T-helper 2 cell treated with Interferon-gamma antibody and Interleukin-4, amounts not matched to agents 5 μg/mL and 100 μg/mL, for 36 hours (primary cell): ENCODE results near the gene PLXNA4.

Source experiments
- DNase-seq: peaks from one replicate; pipeline ENCODE4 v3.0.0; 2021; ENCODE audit warnings: low spot score
- H3K27ac Mint-ChIP-seq: one replicate; pipeline ENCODE4 v1.8.0; 2021; ENCODE audit warnings: mild to moderate bottlenecking, mixed read lengths
- H3K27me3 Mint-ChIP-seq: one replicate; pipeline ENCODE4 v1.8.0; 2021; ENCODE audit warnings: low read depth, mixed read lengths
- H3K36me3 Mint-ChIP-seq: one replicate; pipeline ENCODE4 v1.8.0; 2021; ENCODE audit warnings: low read depth, mixed read lengths
- H3K4me1 Mint-ChIP-seq: one replicate; pipeline ENCODE4 v1.8.0; 2021; ENCODE audit warnings: low read depth, mixed read lengths
- H3K4me3 Mint-ChIP-seq: one replicate; pipeline ENCODE4 v1.8.0; 2022; ENCODE audit warnings: mild to moderate bottlenecking, moderate library complexity, mixed read lengths
- H3K9me3 Mint-ChIP-seq: one replicate; pipeline ENCODE4 v1.8.0; 2021; ENCODE audit warnings: mixed read lengths

The PLXNA4 gene

DNA sequence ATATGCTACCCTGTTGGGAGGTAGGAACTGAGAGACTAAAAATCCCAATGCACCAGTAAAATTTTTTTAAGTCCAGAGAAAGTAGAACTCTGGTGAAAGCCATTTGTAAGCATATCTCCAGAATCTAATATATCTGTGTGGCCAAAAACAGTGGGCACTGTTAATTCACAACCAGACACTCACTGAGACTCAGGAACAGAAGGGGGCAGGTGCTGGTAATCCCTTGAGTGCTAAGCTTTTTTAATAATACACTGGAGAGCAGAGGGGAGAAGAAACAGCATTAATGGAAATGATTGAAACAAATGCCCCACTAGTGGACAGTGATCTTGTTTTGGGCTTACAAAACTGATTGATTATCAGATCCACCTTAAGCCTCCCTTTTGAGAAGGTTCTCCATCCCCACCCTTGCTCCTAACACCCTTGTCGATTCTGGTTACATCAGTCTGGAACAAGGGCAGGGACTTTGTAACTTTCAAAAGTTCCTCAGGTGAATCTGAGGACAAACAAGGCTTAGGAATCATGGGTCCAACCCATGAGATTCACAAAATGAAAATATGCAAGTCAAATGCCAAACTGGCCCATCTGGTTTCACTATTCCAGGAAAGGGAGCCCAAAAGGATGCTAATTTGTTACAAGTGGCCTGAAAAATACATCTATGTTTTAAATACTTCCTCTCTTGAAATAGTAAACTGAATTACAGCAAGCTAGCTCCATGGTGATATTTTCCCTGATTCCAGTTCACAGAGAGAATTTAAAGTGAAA lies 29.7 kb downstream of the PLXNA4 start:
- H3K9me3 Mint-ChIP-seq: peaks cover 15% of the 10 kb centered on the region
- peaks cover 20% of the 10 kb centered on the region for H3K36me3 Mint-ChIP-seq
- H3K27ac Mint-ChIP-seq: no peak overlapping the region
- no peak for DNase-seq
- peaks cover 27% of the 10 kb centered on the region for H3K27me3 Mint-ChIP-seq
- no peak overlapping the region for H3K4me3 Mint-ChIP-seq
- H3K4me1 Mint-ChIP-seq: peaks cover 14% of the 10 kb centered on the region

DNA sequence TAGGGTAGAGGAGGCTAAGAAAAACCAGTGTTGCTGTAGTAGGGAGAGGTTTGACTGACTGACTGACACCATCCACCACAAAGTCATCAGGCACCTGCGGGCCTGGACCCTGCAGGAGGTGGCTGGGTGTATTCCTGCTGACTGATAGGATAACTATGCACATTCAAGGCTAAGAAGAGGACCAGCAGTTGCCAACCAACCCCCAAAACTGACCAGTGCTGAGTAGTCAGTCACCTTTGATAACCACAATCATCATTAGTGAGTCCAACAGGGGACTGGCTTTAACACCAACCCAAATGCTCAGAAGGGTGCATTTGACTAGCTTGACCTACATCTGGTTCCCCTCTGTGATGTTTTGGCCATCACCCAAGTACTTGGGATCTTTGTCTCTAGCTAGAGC lies 30.5 kb downstream of the PLXNA4 start:
- Mint-ChIP-seq H3K27ac (no peak overlapping the region), H3K9me3 (peaks cover 7% of the 10 kb centered on the region), H3K27me3 (peaks cover 29% of the 10 kb centered on the region), H3K4me3 (no peak overlapping the region), H3K36me3 (peaks cover 16% of the 10 kb centered on the region), H3K4me1 (peaks cover 17% of the 10 kb centered on the region)
- no peak for DNase-seq

DNA sequence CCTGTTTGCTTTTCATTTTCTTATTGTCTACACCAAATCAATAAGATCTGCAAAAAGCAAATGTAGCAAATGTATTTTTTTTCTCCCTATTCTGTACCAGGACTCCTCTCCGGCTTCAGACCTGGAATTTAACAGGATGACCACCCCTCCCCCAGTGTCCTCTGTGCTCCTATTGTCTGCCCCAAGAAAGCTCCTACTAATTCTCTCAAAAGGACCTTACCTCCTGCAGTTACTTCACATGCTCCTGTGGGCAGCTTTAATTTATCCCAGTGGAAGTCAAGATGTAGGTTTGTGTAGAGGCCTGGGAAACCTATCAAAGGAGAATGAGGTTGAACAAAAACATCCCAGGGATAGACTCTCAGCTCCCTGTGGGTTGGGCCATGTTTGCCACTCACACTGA lies 31.3 kb downstream of the PLXNA4 start:
- Mint-ChIP-seq H3K4me3 (no peak overlapping the region), H3K27ac (no peak overlapping the region), H3K27me3 (peaks cover 27% of the 10 kb centered on the region), H3K36me3 (peaks cover 14% of the 10 kb centered on the region), H3K9me3 (peaks cover 4% of the 10 kb centered on the region), H3K4me1 (peaks cover 17% of the 10 kb centered on the region)
- no peak for DNase-seq

DNA sequence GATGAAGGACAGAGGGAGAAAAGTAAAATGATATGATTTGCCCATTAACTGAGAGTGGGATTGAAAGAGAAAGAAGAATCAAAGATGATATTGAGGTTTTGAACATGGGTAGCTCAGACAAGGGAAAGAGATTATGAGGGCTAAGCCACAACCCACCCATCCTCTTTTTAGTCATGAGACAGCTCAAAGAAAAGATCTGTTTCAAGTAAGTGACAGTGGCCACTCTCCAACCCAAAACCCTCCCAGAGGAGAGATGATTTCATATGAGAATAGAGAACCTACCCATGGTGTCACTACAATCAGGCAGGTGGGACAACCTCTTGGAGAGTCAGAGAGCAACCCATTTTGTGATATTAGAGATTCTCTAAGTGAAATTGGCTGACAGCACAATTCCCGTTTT lies 32.2 kb downstream of the PLXNA4 start:
- Mint-ChIP-seq H3K36me3 (peaks cover 14% of the 10 kb centered on the region), H3K4me1 (peaks cover 17% of the 10 kb centered on the region), H3K27me3 (peaks cover 27% of the 10 kb centered on the region), H3K27ac (no peak overlapping the region), H3K4me3 (no peak overlapping the region), H3K9me3 (no peaks in the 10 kb centered on the region)
- no peak for DNase-seq

DNA sequence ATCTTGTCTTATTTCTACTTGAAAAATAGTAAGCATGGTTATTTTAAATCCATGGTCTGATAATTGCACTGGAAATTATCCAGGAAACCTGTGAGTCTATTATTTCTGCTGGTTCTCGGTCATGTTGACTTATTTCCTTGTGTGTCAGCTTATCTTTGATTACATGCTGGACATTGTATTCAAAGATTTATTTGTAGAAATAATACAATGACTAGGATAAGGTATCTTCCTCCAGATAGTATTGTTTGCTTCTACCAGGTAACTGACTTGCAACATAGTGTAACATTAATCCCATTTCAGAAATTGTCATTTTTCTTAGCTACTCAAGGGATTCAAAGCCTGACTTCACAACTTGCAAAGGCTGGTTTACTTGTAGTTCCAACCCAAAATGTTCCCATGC lies 33.4 kb downstream of the PLXNA4 start:
- no peak overlapping the region for H3K4me3 Mint-ChIP-seq
- H3K27me3 Mint-ChIP-seq: peaks cover 26% of the 10 kb centered on the region
- H3K4me1 Mint-ChIP-seq: peaks cover 17% of the 10 kb centered on the region
- DNase-seq: no peak
- no peak overlapping the region for H3K27ac Mint-ChIP-seq
- H3K36me3 Mint-ChIP-seq: peaks cover 14% of the 10 kb centered on the region
- no peaks in the 10 kb centered on the region for H3K9me3 Mint-ChIP-seq

DNA sequence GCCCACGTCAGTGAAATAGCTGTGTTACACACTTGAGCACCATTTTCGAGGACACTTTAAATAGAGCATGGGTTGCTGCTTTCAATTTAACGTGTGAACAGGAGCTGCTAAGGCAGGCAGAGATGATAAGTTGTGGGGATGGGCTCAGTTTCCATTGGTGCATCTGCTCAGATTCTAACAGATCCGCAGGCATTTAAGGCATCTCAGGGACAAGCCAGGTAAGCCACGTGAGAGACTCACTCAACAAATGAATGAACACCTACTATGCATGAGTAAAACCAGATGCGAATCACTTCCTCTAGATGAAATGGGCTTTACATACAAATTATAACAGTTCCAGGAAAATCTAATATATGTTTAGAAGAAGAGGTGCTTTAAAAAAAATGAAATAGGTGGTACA lies 34.6 kb downstream of the PLXNA4 start:
- H3K27ac Mint-ChIP-seq: no peak overlapping the region
- H3K4me1 Mint-ChIP-seq: peaks cover 20% of the 10 kb centered on the region
- peaks cover 26% of the 10 kb centered on the region for H3K27me3 Mint-ChIP-seq
- peaks cover 14% of the 10 kb centered on the region for H3K36me3 Mint-ChIP-seq
- no peaks in the 10 kb centered on the region for H3K9me3 Mint-ChIP-seq
- no peak for DNase-seq
- H3K4me3 Mint-ChIP-seq: no peak overlapping the region

DNA sequence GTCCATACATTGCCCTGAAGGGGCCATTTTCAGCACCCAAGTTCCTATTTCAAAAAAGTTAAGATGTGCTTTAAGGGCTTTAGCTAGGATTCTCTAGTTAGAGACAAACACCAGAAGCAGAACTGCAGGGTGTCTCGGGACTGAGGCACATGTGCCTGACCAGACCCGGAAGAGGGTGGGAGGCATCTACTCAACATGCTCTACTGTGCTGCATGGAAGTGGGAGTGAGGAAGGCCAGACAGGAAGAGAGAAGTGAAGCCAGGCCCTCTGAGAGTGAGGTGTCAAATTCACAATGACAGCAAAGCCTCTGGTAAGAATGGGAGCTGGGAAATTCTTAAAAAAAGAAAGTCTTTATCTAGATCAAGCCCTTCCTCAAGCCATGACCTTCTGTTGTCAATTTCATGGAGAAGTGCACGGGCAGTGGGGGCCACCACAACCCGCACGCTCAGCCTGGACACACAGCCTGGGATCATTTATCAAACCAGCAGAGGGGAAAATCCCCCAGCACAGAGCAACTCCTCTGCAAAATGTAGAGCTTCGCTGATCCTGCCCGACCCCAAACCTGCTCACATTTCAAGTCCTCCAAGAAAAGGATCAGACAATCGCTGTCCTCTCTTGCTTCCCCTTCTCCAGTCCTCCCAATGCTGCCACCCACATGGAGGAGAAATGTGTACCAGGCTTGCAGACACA lies 38.7 kb downstream of the PLXNA4 start:
- no peak overlapping the region for H3K27ac Mint-ChIP-seq
- no peaks in the 10 kb centered on the region for H3K9me3 Mint-ChIP-seq

DNA sequence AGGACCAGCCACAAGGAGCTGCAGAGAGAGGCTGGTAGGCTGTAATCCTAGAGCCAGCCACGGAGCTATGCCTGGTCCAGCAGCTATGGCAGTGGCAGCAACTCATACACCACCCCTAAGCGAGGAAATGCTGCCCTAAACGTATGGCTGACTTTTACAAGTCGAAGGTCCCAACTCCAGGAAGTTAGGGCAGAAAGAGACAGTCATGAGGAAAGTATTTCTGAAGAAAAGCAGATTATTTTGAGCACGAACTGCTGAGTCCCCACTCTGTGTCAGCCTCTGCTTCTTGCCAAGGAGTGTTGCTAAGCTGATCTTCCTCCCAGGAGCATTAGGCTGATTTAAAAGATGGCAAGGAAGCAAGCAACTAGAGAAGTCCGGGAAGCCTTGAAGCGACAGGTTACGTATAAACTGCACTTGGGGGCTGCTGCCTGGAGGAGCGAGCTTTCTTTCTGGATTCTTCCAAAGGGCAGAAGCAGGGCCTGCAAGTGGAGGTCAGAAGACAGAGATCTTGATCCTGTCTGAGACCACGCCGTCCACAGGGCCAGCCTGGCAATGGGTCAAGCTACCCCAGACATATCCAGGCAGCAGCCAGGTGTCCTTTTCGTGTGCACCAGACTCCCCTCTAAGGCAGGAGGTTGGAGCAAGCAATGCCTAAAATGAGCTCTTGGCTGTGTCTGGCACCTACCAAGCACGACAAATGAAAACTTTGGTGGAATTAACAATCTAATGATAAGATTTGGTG lies 39.4 kb downstream of the PLXNA4 start:
- no peak overlapping the region for H3K27ac Mint-ChIP-seq

More for the DNA sequence above, 38.7 kb downstream of the PLXNA4 start:
- Mint-ChIP-seq H3K27me3 (peaks cover 8% of the 10 kb centered on the region), H3K36me3 (peaks cover 2% of the 10 kb centered on the region), H3K4me3 (no peak overlapping the region), H3K4me1 (peaks cover 8% of the 10 kb centered on the region)
- DNase-seq: no peak

DNA sequence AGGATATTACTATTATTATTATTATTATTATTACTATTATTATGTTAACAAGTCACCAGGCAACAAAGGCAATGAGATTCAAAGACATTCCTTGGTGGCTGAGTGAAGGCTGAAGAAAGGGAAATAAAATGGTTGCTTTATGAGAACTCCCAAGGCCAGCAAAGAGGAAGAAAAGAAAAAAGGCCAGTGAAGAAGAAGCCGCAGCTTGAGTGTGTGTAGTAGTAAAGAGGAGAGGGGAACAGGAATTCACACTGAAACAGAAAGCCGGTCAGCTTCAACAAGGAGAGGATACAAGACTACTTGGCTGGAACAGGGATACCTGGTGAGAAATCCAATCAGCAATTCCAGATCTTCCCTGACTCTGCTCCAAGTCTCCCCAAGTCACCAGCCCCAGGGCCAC lies 42.4 kb downstream of the PLXNA4 start:
- H3K27ac Mint-ChIP-seq: no peak overlapping the region
- peaks cover 17% of the 10 kb centered on the region for H3K4me1 Mint-ChIP-seq

More for the DNA sequence above, 39.4 kb downstream of the PLXNA4 start:
- peaks cover 8% of the 10 kb centered on the region for H3K27me3 Mint-ChIP-seq
- H3K36me3 Mint-ChIP-seq: peaks cover 2% of the 10 kb centered on the region
- H3K4me1 Mint-ChIP-seq: peaks cover 11% of the 10 kb centered on the region
- no peak for DNase-seq
- no peaks in the 10 kb centered on the region for H3K9me3 Mint-ChIP-seq
- no peak overlapping the region for H3K4me3 Mint-ChIP-seq

DNA sequence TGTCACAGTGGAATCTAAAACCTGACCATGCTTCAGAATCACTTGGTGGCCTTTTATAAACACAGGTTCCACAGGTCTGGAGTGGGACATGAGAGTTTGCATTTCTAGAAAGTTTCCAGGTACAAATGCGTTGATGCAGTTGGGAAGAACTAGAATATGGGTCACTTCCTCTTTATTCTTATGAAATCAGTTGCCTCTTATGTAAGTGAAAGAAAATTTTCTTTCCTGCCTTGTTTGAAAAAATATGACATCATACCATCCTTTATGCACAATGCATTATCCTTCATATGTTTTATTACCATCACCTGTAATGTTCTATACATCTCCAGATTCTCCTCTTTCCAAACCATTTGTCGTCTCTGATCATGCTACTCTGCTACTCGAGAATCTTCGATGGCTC lies 44.0 kb downstream of the PLXNA4 start:
- H3K4me3 Mint-ChIP-seq: no peak overlapping the region
- no peak overlapping the region for H3K27ac Mint-ChIP-seq

More for the DNA sequence above, 42.4 kb downstream of the PLXNA4 start:
- peaks cover 8% of the 10 kb centered on the region for H3K27me3 Mint-ChIP-seq
- H3K9me3 Mint-ChIP-seq: no peaks in the 10 kb centered on the region
- no peak for DNase-seq
- H3K4me3 Mint-ChIP-seq: no peak overlapping the region
- H3K36me3 Mint-ChIP-seq: no peaks in the 10 kb centered on the region

DNA sequence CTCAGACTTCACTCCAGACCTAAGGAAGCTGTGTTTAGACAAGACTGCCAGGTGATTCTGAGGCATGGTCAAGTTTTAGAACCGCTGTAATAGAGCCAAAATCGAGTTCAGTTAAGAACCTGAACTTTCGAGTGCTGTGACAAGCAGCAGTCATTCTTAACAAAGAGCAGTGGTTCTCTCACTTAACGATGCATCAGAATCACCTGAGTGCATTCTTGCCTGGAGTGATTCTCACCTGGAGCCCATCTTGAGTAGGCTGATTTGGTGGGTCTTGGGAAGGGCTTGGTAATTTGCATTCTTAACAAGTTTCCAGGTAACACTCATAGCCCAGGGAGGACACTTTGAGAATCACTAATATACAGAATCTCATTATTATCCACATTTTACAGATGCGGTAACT lies 44.7 kb downstream of the PLXNA4 start:
- H3K9me3 Mint-ChIP-seq: no peaks in the 10 kb centered on the region
- H3K27me3 Mint-ChIP-seq: peaks cover 14% of the 10 kb centered on the region
- H3K4me1 Mint-ChIP-seq: peaks cover 14% of the 10 kb centered on the region
- no peaks in the 10 kb centered on the region for H3K36me3 Mint-ChIP-seq
- no peak overlapping the region for H3K27ac Mint-ChIP-seq
- DNase-seq: no peak
- no peak overlapping the region for H3K4me3 Mint-ChIP-seq

More for the DNA sequence above, 44.0 kb downstream of the PLXNA4 start:
- H3K36me3 Mint-ChIP-seq: no peaks in the 10 kb centered on the region
- no peaks in the 10 kb centered on the region for H3K9me3 Mint-ChIP-seq
- peaks cover 13% of the 10 kb centered on the region for H3K4me1 Mint-ChIP-seq
- DNase-seq: no peak
- peaks cover 14% of the 10 kb centered on the region for H3K27me3 Mint-ChIP-seq

DNA sequence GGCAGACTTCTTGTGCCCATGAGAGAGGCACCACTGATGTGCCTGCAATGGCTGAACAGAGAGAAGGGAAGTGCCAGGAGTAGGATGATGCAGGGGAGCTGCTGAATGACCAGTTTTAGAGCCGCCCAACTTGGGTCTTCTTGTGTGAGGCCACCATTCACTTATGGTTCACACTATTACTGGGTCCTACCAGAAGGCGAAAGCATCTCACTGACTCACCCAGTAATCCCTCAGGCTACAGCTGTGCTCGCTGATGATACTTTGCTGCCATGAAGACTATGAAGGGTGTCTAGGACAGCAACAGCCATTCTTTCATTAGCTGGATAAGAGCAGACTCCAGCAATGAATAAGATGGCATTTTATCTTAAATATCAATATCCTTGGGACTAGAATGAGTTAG lies 47.6 kb downstream of the PLXNA4 start:
- Mint-ChIP-seq H3K4me1 (peaks cover 21% of the 10 kb centered on the region), H3K4me3 (no peak overlapping the region), H3K36me3 (no peaks in the 10 kb centered on the region)

DNA sequence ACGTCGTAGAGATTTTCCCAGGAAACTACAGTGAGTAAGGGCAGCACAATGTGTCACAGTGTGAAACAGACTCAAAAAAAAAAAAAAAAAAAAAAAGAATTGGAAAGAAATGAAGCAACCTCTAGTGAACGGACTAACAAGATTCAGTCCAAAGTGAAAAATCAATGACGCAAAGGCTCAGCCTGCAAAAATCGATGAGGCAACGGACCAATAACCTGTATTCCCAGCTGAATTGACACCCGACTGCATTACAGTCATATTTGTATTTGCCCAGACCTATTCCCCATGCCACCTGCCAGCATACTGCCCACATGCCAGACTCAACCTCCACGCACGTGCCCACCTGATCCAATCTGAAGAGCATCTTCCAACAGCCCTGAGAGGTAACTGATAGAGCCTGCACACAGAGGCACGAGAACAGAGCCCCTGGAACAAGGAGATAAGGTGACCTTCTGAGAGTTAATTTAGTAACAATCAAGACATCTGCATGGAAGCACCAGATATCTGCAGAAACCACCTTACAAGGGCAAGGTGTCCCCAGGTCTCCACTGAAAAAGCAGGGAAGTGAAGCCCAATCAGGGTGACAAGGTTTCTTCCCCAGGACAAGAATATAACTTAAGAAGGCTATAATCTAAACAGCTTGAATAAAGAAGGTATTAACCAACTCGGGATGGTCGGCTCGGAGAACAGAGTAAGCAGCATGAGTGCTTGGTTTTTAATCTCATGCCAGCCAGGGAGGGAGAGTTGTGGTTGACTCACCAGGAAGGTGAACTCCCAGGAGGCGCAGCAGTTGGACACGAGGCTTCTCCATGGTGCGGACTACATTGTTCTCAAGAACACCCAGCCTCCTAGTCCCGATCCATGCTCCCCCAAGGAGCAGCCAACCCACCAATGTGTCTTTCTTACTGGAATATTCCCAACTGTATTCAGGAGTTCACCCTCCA lies 48.5 kb downstream of the PLXNA4 start:
- no peak for DNase-seq
- Mint-ChIP-seq H3K36me3 (no peaks in the 10 kb centered on the region), H3K4me3 (no peak overlapping the region), H3K4me1 (peaks cover 21% of the 10 kb centered on the region), H3K27ac (no peak overlapping the region), H3K27me3 (peaks cover 12% of the 10 kb centered on the region), H3K9me3 (no peaks in the 10 kb centered on the region)

More for the DNA sequence above, 47.6 kb downstream of the PLXNA4 start:
- no peaks in the 10 kb centered on the region for H3K9me3 Mint-ChIP-seq
- no peak overlapping the region for H3K27ac Mint-ChIP-seq
- no peak for DNase-seq
- H3K27me3 Mint-ChIP-seq: peaks cover 12% of the 10 kb centered on the region
